PC-9 (cell line): ENCODE data around the gene WDR33. TPM values are rescaled to one million over a fixed set of nuclear protein-coding genes. Genes with fewer than 3 reads are reported as not detected.

Source experiments
- BruUV-seq: library from RNA; stranded (reverse); fragments of 400-500 nt; replicated peaks from 2 replicates; lab custom pipeline; 2021; lab: Mats Ljungman, UMichigan
- CTCF ChIA-PET: fragments of 300-600 bp; sonication (Branson Sonifier 250); formaldehyde crosslinking; loops from one replicate; lab custom pipeline; 2022; ENCODE audit warnings: antibody characterized with exemption; lab: Charles Lee
- POLR2A ChIA-PET: fragments of 300-600 bp; sonication (Branson Sonifier 250); formaldehyde crosslinking; loops from one replicate; lab custom pipeline; 2022; ENCODE audit warnings: antibody characterized with exemption; ENCODE audit not compliant: unreplicated experiment; lab: Charles Lee
- DNase-seq, 2 experiments: peaks; one replicate each; pipeline versions ENCODE4 v3.0.0 to v3.0.0-alpha.2; 2015 to 2022; ENCODE audit warnings: mixed read lengths in 1 of 2
- H2AFZ ChIP-seq: fragments of 200-600 bp; sonication (generic); 2 replicates; pipeline ENCODE4 v1.8.1; 2017; ENCODE audit warnings: antibody characterized with exemption
- H3F3A ChIP-seq: fragments of 200-600 bp; sonication (generic); 2 replicates; pipeline ENCODE4 v1.8.1; 2017; ENCODE audit warnings: antibody characterized with exemption, mild to moderate bottlenecking, low read depth; ENCODE audit not compliant: insufficient read depth
- H3K27ac ChIP-seq: fragments of 200-600 bp; sonication (generic); 2 replicates; pipeline ENCODE4 v1.6.1; 2016; ENCODE audit warnings: mixed run types
- H3K27me3 ChIP-seq: fragments of 200-600 bp; sonication (generic); 2 replicates; pipeline ENCODE4 v1.6.1; 2016; ENCODE audit warnings: low read depth, mixed run types; ENCODE audit not compliant: insufficient read depth
- H3K36me3 ChIP-seq: fragments of 200-600 bp; sonication (generic); 2 replicates; pipeline ENCODE4 v1.6.1; 2016; ENCODE audit warnings: low read depth, mixed run types
- H3K4me1 ChIP-seq: fragments of 200-600 bp; sonication (generic); replicated peaks from 2 replicates; pipeline ENCODE4 v1.6.1; 2016; ENCODE audit warnings: mixed run types; ENCODE audit not compliant: insufficient read depth
- H3K4me2 ChIP-seq: fragments of 200-600 bp; sonication (generic); 2 replicates; pipeline ENCODE4 v1.6.1; 2017; ENCODE audit warnings: mixed run types
- H3K4me3 ChIP-seq: fragments of 200-600 bp; sonication (generic); 2 replicates; pipeline ENCODE4 v1.6.1; 2016; ENCODE audit warnings: mixed run types
- H3K79me2 ChIP-seq: fragments of 200-600 bp; sonication (generic); 2 replicates; pipeline ENCODE4 v1.6.1; 2017; ENCODE audit warnings: low read depth, mixed run types
- H3K9me2 ChIP-seq: fragments of 200-600 bp; sonication (generic); 2 replicates; pipeline ENCODE4 v1.8.1; 2017; ENCODE audit warnings: mild to moderate bottlenecking; ENCODE audit not compliant: insufficient read depth
- H3K9me3 ChIP-seq: fragments of 200-600 bp; sonication (generic); 2 replicates; pipeline ENCODE4 v1.8.1; 2016; ENCODE audit warnings: low read depth; ENCODE audit not compliant: insufficient read depth
- H4K20me1 ChIP-seq: fragments of 200-600 bp; sonication (generic); 2 replicates; pipeline ENCODE4 v1.8.1; 2017; ENCODE audit not compliant: insufficient read depth
- EZH2 ChIP-seq: fragments of 200-600 bp; sonication (generic); IDR thresholded peaks from 2 replicates; pipeline ENCODE4 v1.8.0; 2017; ENCODE audit warnings: antibody characterized with exemption, low read depth
- intact Hi-C: fragments of 100-400 bp; cut with micrococcal nuclease; formaldehyde crosslinking; loops from one replicate; pipeline ENCODE4 v1.10.0; 2022; ENCODE audit not compliant: unreplicated experiment
- total RNA-seq: library from RNA; stranded (reverse); gene quantifications from 2 replicates; pipeline ENCODE4 v1.2.3, GENCODE V29; 2021
- TF ChIP-seq, protein P1 (sequence below): fragments of 200-600 bp; sonication (generic); conservative IDR thresholded peaks from 2 replicates; pipeline ENCODE4 v1.6.1; 2017; ENCODE audit warnings: mixed run types, antibody characterized with exemption, mild to moderate bottlenecking, moderate library complexity

WDR33 gene
- total RNA-seq, 1 experiment from 2014 or later, result 59.3 TPM

DNA sequence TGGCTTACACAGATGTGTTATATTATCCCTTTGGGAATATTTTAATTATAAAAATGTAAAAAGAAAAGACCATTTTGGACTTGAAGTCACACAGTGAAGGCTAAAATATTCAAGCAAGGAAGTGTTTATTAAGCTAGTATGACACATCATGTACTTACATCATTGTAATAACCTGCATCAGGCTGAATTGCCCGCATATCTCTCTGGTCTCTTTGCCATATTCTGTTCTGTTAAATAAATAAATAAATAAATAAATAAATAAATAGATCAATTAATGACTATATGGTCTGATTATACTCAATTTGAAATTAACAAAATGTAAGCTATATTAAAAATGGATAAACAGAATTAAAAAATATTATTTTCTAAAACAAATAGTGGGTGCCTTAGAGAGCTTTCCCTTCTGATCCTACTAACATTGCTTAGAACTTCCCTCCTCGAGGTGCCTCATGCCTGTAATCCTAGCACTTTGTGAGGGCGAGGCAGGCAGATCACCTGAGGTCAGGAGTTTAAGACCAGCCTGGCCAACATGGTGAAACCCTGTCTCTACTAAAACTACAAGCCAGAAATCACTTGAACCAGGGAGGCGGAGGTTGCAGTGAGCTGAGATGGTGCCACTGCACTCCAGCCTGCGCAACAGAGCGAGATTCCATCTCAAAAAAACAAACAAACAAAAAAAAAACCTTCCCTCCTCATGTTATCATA is 42.0 kb downstream of the WDR33 start:
- H4K20me1 ChIP-seq, result peaks cover 54% of the 10 kb centered on the region
- peaks cover 27% of the 10 kb centered on the region for H3F3A ChIP-seq
- H3K9me3 ChIP-seq, result no peaks in the 10 kb centered on the region
- no TSS peak for BruUV-seq
- peaks cover 21% of the 10 kb centered on the region; the same call in 1 of the 2 replicates for H3K4me1 ChIP-seq
- peaks cover 46% of the 10 kb centered on the region for H3K36me3 ChIP-seq
- no peaks in the 10 kb centered on the region for H3K9me2 ChIP-seq
- CTCF ChIA-PET, result no interaction called here
- H3K27me3 ChIP-seq, result no peaks in the 10 kb centered on the region
- TF ChIP-seq, protein P1, sequence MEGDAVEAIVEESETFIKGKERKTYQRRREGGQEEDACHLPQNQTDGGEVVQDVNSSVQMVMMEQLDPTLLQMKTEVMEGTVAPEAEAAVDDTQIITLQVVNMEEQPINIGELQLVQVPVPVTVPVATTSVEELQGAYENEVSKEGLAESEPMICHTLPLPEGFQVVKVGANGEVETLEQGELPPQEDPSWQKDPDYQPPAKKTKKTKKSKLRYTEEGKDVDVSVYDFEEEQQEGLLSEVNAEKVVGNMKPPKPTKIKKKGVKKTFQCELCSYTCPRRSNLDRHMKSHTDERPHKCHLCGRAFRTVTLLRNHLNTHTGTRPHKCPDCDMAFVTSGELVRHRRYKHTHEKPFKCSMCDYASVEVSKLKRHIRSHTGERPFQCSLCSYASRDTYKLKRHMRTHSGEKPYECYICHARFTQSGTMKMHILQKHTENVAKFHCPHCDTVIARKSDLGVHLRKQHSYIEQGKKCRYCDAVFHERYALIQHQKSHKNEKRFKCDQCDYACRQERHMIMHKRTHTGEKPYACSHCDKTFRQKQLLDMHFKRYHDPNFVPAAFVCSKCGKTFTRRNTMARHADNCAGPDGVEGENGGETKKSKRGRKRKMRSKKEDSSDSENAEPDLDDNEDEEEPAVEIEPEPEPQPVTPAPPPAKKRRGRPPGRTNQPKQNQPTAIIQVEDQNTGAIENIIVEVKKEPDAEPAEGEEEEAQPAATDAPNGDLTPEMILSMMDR, result no peak
- no peak for TF ChIP-seq EZH2
- POLR2A ChIA-PET, result interaction anchor here (0.5 to 0.6 kb wide), 2 partner anchors 27 to 99 kb away, joined by 3 read pairs; no protein-coding TSS in a partner anchor
- H3K4me2 ChIP-seq, result no peak overlapping the region
- peaks cover 51% of the 10 kb centered on the region for H3K79me2 ChIP-seq
- intact Hi-C loops, result no loop called here
- 0 out of 2 replicates have a peak overlapping the region, but pooled peaks have one; percentile 2 for H3K27ac ChIP-seq
- DNase-seq, result peak in 1 of 2 experiments; percentile 23
- no peak overlapping the region for H2AFZ ChIP-seq
- H3K4me3 ChIP-seq, result no peak overlapping the region

DNA sequence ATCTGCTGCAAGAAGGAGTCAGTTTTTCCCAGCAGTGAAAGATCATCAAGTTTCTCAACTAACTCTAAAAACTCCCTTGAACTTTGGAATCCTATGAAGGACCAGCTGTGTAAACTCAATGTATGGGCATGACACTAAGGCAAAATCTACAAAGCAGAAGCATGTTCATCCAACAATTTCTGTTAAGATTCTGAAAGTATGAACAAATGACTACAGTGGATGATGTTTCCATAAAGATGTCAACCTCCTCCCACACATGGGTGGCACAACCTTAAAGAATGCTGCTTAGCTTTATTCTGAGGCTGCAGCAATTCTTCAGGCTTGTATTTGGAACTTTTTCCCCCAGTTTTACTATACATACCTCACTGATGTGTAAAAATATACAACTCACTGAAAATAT is 47.2 kb downstream of the WDR33 start:
- Histone ChIP-seq H3F3A (peaks cover 6% of the 10 kb centered on the region), H3K9me3 (no peaks in the 10 kb centered on the region), H3K36me3 (peaks cover 70% of the 10 kb centered on the region), H3K79me2 (peaks cover 7% of the 10 kb centered on the region; the same call in 1 of the 2 replicates), H3K27me3 (no peaks in the 10 kb centered on the region), H3K4me1 (no peaks in the 10 kb centered on the region), H3K4me2 (no peak overlapping the region), H4K20me1 (peaks cover 19% of the 10 kb centered on the region; the same call in 1 of the 2 replicates), H3K9me2 (no peaks in the 10 kb centered on the region), H3K27ac (no peak overlapping the region), H2AFZ (no peak overlapping the region), H3K4me3 (no peak overlapping the region)
- TF ChIP-seq, protein P1, result no peak
- TF ChIP-seq EZH2, result no peak
- BruUV-seq, result no TSS peak
- intact Hi-C loops, result no loop called here
- DNase-seq, result no peak
- CTCF ChIA-PET, result no interaction called here
- POLR2A ChIA-PET, result no interaction called here

DNA sequence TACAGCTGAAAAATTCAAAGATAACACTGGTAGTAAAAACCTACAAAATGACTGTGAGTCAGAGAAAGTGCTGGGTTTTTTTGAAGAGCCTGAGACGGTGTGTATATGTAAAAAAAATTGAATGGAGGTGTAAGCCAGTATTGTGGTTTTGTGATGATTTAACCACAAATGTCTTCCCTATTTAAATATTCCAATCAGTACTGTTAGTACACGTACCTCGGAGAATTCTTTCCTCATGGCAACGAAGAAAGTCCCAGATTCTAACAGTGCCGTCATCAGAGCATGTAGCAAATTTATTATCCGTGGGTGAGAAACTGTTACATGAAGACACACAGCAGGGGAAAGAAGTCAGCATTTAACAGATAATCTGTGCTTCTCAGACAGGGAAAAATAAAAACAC is 48.1 kb downstream of the WDR33 start:
- no peak overlapping the region for H3K27ac ChIP-seq
- intact Hi-C loops, result no loop called here
- no peak overlapping the region for H3K4me3 ChIP-seq
- no peak overlapping the region for H2AFZ ChIP-seq
- TF ChIP-seq, protein P1, result no peak
- no peak for TF ChIP-seq EZH2
- no peaks in the 10 kb centered on the region for H3K4me1 ChIP-seq
- ChIA-PET POLR2A (no interaction called here), CTCF (no interaction called here)
- H3K9me3 ChIP-seq, result no peaks in the 10 kb centered on the region
- DNase-seq, result peak in 1 of 2 experiments; percentile 28
- no TSS peak for BruUV-seq
- H3K79me2 ChIP-seq, result no peaks in the 10 kb centered on the region
- H3K9me2 ChIP-seq, result no peaks in the 10 kb centered on the region
- H3K27me3 ChIP-seq, result no peaks in the 10 kb centered on the region
- peaks cover 6% of the 10 kb centered on the region for H3F3A ChIP-seq
- peaks cover 17% of the 10 kb centered on the region; the same call in 1 of the 2 replicates for H4K20me1 ChIP-seq
- no peak overlapping the region for H3K4me2 ChIP-seq
- H3K36me3 ChIP-seq, result peaks cover 65% of the 10 kb centered on the region
